IPS-18a (cell line): ENCODE results near the gene LIN54.

ENCODE experiments used
- H3K27ac ChIP-seq: one replicate; pipeline ENCODE4 v1.5.1; 2013; ENCODE audit warnings: low read length
- H3K27me3 ChIP-seq: one replicate; pipeline ENCODE4 v1.6.1; 2013; ENCODE audit warnings: mild to moderate bottlenecking, low read length; ENCODE audit not compliant: control insufficient read depth, insufficient read depth
- H3K36me3 ChIP-seq: one replicate; pipeline ENCODE4 v1.6.1; 2013; ENCODE audit warnings: low read depth, low read length; ENCODE audit not compliant: control insufficient read depth
- H3K4me1 ChIP-seq: one replicate; pipeline ENCODE4 v1.6.1; 2013; ENCODE audit warnings: low read depth, low read length; ENCODE audit not compliant: control insufficient read depth
- H3K4me3 ChIP-seq: one replicate; pipeline ENCODE4 v1.5.1; 2013; ENCODE audit warnings: low read length
- H3K9ac ChIP-seq: one replicate; pipeline ENCODE4 v1.6.1; 2013; ENCODE audit warnings: mild to moderate bottlenecking, low read length, moderate library complexity
- H3K9me3 ChIP-seq: one replicate; pipeline ENCODE4 v1.6.1; 2013; ENCODE audit warnings: low read depth, low read length; ENCODE audit not compliant: control insufficient read depth

The LIN54 gene

DNA sequence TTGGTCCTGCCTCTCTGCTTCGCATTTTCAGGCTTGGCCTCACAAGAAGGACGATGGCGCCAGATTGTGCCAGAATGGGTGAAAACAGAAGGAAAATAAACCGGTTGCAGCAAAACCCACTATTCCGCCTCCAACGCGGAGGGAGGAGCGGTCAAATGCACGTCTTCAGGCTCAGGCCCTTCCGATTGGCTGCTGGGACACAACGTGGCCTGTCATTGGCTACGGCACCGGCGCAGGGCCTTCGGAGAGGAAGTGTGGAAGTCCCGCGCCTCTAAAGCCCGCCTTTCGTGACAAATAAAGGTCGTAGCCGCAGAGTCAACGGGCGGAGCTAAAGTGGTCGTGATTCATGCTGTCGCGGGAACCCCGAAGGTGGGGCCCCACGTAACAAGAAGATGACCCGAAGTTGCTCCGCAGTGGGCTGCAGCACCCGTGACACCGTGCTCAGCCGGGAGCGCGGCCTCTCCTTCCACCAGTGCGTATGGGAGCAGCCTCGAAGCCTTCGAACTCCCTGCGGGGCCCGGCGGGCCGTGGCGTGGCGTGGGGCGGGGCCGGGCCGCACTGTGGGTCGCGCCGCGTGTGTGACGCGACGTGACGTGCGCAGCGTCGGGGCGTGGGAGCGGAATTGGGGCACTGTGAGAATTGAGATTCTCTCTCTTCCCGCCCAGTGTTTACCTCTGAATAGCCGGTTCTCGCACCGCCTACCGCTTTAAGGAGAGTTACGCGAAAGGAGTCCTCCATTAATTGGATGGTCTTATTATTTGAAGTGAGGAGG is 110.0 kb downstream of the LIN54 start, which contains the start of gene THAP9:
TSS of gene THAP9 (plus strand) at position 325 of the 772 bp plus-strand sequence. CDS start at position 393, 68 bp downstream.
- H3K27me3 ChIP-seq = no peaks in the 10 kb centered on the region
- peak within 1 kb of the TSS; percentile 99 for H3K4me3 ChIP-seq
- H3K4me1 ChIP-seq = peaks cover 8% of the 10 kb centered on the region
- H3K9ac ChIP-seq = peak within 1 kb of the TSS; percentile 82
- H3K27ac ChIP-seq = peak within 1 kb of the TSS; percentile 91
- no peaks in the 10 kb centered on the region for H3K9me3 ChIP-seq
- peaks cover 31% of the 10 kb centered on the region for H3K36me3 ChIP-seq

DNA sequence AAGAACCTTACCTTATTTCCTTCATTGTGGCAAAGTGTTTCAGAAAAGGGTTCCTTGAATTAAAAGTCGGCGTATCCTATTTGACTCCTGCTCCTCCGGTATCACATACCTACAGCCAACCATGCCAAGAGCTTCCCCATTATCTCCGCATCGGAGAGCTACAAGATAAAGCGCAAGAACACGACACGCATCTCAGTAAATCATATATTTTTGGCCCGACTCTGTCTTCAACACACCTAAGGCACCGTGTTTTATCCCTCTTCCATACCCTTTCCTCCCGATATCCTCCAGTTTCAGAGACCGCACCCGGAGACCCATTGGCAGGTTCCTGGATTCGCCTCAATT is 110.6 kb downstream of the LIN54 start:
- Histone ChIP-seq H3K27ac (peak overlapping the region; percentile 40), H3K4me3 (peak overlapping the region; percentile 99), H3K9me3 (no peaks in the 10 kb centered on the region), H3K36me3 (peaks cover 30% of the 10 kb centered on the region), H3K9ac (peak overlapping the region; percentile 82), H3K27me3 (no peaks in the 10 kb centered on the region), H3K4me1 (peaks cover 8% of the 10 kb centered on the region)

DNA sequence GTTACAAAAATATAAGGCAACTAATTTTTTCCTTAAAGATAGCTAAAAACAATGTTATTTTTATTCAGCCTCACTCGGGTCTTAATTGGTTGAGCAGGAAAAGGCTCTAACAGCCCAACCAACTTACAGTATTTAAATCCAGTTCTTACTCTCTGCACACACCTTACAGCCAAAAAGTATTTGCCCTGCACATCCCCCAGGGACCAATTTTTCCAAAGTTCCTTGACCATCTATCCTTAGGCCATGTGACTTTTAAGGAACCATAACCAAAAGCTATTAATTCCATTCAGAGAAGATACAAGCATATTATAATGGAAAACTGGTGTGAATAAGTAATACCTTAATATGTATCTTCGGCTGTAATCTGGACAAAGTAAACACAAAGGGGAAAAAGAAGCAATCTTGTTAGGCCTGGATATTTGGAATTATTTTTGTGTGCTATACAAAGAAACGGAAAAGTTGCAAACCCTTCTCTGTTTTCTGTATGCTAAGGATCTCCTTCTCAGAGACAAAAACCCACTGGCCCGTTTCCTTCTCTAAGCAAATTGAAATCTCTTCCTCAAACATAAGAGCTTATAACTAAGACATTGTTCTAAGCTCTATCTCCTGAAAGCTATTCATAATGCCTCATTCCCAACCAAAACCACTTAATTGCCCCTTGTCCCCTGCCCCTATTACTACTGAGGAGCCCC is 111.1 kb downstream of the LIN54 start:
- Histone ChIP-seq H3K27ac (peak overlapping the region; percentile 49), H3K9me3 (no peaks in the 10 kb centered on the region), H3K4me3 (peak overlapping the region; percentile 99), H3K36me3 (peaks cover 35% of the 10 kb centered on the region), H3K9ac (peak overlapping the region; percentile 82), H3K4me1 (peaks cover 8% of the 10 kb centered on the region), H3K27me3 (no peaks in the 10 kb centered on the region)

DNA sequence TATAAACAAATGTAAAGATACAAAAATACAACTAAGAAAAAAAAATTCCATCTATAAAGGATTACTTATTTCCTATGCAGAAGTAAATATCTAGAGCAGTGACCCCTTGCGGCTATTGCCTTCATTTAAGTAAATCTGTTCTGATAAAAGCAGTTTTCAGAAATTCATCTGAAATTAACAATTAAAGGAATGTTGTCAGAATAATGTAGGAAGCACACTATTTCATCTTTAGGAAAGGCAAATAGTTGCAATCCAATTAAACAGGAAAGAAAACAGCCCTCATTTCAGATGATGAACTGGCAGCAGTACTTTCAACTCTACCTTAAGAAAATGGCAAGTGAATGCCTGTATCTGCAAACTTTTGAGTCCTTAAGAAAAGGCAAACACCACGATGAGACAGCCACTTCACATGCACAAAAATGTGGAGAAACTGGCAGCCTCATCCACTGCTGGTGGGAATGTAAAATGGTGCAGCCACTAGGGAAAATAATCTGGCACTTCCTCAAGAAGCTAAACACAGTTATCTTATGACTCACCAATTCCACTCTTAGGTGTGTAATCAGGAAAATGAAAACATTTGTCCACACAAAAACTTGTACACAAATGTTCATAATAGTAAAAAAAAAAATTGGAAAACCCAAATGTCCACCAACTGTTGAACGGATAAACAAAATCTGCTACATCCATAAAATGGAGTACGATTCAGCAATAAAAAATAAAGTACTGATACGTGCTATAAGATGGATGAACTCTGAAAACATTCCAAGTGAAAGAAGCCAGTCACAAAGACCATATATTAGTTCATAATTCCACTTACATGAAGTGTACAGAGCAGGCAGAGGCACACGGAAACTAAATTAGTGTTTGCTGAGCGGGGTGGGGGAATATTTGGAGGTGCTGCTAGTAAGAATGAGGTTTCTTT is 112.0 kb downstream of the LIN54 start:
- H3K27ac ChIP-seq = no peak overlapping the region

DNA sequence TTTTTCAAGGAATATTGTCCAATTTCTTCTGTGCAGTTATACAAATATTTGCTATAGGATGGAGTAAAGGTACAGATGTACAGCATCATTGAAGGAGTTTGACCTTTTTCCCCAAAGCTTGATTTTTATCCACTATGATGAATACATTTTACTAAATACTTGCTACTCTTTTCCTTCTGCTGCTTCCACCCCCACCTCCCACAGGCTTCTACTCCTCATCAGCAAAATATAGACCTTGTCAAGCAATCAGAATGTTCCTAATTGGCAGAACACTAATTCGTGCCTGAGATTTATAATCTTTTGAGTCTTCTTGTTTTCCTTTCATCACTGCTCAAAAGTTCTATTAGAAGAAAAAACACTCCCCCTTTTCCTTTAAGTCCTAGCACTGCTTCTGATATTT is 113.9 kb downstream of the LIN54 start:
- Histone ChIP-seq H3K9ac (no peak overlapping the region), H3K27ac (no peak overlapping the region), H3K4me1 (peaks cover 10% of the 10 kb centered on the region), H3K4me3 (no peak overlapping the region), H3K9me3 (no peaks in the 10 kb centered on the region), H3K27me3 (no peaks in the 10 kb centered on the region), H3K36me3 (peaks cover 55% of the 10 kb centered on the region)

More for the DNA sequence above, 112.0 kb downstream of the LIN54 start:
- H3K36me3 ChIP-seq = peaks cover 44% of the 10 kb centered on the region
- H3K9me3 ChIP-seq = no peaks in the 10 kb centered on the region
- peak overlapping the region; percentile 82 for H3K9ac ChIP-seq
- no peaks in the 10 kb centered on the region for H3K27me3 ChIP-seq
- H3K4me3 ChIP-seq = peak overlapping the region; percentile 99
- peaks cover 8% of the 10 kb centered on the region for H3K4me1 ChIP-seq

DNA sequence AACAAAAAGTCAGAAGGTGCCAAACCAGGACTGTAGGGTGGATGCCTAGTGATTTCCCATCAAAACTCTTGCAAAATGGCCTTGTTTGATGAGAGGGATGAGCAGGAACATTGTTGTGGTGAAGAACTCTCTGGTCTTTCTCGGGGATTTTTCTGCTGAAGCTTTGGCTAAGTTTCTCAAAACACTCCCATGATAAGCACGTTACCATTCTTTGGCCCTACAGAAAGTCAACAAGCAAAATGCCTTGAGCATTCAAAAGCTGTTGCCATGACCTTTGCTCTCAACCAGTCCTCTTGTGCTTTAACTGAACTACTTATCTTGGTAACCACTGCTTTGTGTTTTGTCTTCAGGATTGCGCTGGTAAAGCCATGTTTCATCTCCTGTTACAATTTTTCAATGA is 116.7 kb downstream of the LIN54 start:
- Histone ChIP-seq H3K27me3 (no peaks in the 10 kb centered on the region), H3K4me3 (no peak overlapping the region), H3K9ac (no peak overlapping the region), H3K27ac (no peak overlapping the region), H3K4me1 (peaks cover 4% of the 10 kb centered on the region), H3K9me3 (no peaks in the 10 kb centered on the region), H3K36me3 (peaks cover 51% of the 10 kb centered on the region)

DNA sequence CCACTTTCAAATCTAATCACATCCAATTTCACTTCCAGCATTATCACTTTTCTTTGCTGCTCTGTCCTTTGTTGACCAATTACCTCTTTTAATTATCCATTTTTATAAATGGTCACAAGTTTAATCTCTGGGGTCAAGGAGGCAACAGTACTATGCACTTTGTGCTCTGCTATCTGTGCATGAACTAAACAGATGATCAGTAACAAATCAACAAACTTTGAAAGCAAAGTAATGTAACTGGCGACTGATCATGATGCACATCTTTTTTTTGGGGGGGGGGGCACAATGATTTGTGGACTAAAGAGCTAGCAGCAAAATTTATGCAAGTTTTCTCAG is 118.2 kb downstream of the LIN54 start:
- Histone ChIP-seq H3K4me3 (no peak overlapping the region), H3K4me1 (peaks cover 3% of the 10 kb centered on the region), H3K9me3 (no peaks in the 10 kb centered on the region), H3K9ac (no peak overlapping the region), H3K36me3 (peaks cover 40% of the 10 kb centered on the region), H3K27ac (no peak overlapping the region), H3K27me3 (no peaks in the 10 kb centered on the region)

DNA sequence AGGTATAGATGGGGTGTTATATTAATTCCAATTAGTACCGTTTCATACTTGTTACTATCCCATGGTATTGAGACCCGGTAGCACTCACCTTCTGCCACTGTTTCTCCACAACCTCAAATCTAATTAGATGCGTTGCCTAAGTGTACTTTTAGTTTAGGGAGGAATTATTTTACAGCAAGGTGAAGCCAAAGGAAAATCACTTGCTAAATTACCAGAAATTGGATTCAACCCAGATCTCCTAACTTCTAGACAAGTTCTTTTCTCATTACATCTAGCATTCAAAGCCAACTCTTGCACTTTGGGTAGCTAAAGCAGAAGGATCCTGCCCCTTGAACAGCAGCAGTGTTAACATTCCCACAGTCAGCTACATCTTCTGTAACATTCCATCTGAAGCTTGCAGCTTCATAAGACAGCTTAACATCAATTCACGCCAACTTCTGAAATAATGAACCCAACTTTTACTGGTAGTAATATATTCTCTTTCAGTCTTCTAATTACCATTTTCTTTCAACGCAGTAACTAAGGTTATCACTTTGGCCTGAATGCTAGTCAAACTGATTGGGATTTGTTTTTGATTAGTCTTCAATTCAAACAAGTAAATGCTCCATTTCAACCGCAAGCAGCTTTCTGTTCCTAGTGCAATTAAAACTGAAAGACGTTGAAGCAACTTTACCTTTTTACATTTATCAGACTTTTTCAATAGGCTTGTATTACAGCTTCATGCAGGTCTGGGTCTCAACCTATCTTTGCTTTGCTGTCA is 118.7 kb downstream of the LIN54 start:
- peaks cover 3% of the 10 kb centered on the region for H3K4me1 ChIP-seq
- peak overlapping the region; percentile 95 for H3K4me3 ChIP-seq
- no peaks in the 10 kb centered on the region for H3K27me3 ChIP-seq
- H3K9ac ChIP-seq = peak overlapping the region; percentile 96
- peaks cover 37% of the 10 kb centered on the region for H3K36me3 ChIP-seq
- no peaks in the 10 kb centered on the region for H3K9me3 ChIP-seq
- peak overlapping the region; percentile 64 for H3K27ac ChIP-seq

DNA sequence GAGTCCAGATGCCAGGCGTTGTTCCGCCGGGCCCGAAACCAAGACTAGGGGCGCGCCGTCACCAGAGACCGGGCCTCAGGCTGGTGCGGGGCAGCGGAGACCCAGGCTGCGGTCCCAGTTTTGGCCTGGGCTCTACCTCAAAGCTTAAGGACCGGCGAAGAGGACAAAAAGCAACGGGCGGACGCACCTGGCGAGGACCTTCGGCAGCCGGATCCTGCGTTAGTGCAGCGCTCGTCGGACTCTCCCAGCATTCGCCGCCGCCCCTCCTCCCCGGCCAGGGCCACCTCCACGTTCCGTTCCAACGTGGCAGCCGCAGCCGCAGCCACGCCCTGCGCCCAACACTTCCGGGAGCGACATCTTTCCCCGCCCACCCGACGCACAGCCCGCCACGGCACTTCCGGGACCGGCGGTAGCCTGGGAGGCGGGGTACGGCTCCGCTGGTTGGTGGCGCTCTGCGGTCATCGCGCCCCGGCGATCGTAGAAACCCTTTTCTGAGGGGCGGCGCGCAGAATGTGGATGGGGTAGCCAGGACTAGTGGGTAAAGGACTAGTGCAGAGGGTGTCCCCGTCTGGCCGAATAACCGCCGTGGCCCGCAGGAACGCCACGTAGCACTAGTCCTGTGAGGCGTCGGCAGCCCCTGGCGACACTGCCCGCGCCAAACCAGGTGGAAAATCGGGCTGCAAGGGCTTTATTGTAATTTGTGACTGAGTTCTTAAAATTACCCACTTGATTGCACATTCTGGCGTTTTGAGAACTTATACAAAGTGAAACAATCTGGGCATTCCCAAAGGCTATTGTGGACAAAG is 119.5 kb downstream of the LIN54 start, which contains the start of gene SEC31A:
TSS of gene SEC31A (minus strand) at position 253 of the 806 bp plus-strand sequence. CDS start 9,217 bp downstream, outside the sequence.
- no peaks in the 10 kb centered on the region for H3K9me3 ChIP-seq
- H3K36me3 ChIP-seq = peaks cover 34% of the 10 kb centered on the region
- H3K9ac ChIP-seq = peak within 1 kb of the TSS; percentile 96
- no peaks in the 10 kb centered on the region for H3K27me3 ChIP-seq
- peak within 1 kb of the TSS; percentile 95 for H3K4me3 ChIP-seq
- H3K4me1 ChIP-seq = peaks cover 3% of the 10 kb centered on the region
- H3K27ac ChIP-seq = peak within 1 kb of the TSS; percentile 64

DNA sequence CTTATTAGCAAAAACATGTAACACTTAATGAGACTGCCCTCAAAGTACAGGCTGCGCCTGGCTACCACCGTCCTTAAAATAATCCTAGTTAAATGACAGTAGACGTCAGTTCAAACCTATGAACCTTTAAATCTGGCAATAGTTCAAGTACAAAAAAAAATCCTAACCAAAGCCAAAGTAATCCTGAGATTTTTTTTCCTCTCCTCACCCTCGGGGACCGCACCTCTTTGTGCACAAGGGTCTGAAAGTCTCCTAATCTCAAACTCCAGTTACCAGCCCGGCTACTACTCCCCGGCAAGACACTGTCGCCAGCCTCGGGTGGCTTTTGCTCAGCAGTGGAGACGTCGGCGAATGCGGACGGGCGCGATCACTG is 120.1 kb downstream of the LIN54 start:
- peak overlapping the region; percentile 95 for H3K4me3 ChIP-seq
- H3K27me3 ChIP-seq = no peaks in the 10 kb centered on the region
- no peaks in the 10 kb centered on the region for H3K9me3 ChIP-seq
- peaks cover 29% of the 10 kb centered on the region for H3K36me3 ChIP-seq
- H3K27ac ChIP-seq = peak overlapping the region; percentile 39
- peak overlapping the region; percentile 96 for H3K9ac ChIP-seq
- peaks cover 3% of the 10 kb centered on the region for H3K4me1 ChIP-seq
